Fibroblast of lung (primary cell): ENCODE measurements around the gene ZNF575. TPM values are rescaled to one million over a fixed set of nuclear protein-coding genes. Genes with fewer than 3 reads are reported as not detected.

Experiments used
- DNase-seq, 2 donors: peaks; one replicate each; pipeline versions ENCODE4 v3.0.0 to v3.0.0-alpha.2; 2010; ENCODE audit warnings: low read depth in 2 of 2
- H2AFZ ChIP-seq: 2 replicates; pipeline ENCODE4 v1.5.1; 2012; ENCODE audit warnings: low read length, control low read depth, inconsistent platforms
- H3K27ac ChIP-seq: 2 replicates; pipeline ENCODE4 v1.5.1; 2011; ENCODE audit warnings: low read length, control low read depth; ENCODE audit not compliant: insufficient read depth
- H3K27me3 ChIP-seq: 2 replicates; pipeline ENCODE4 v1.5.1; 2011; ENCODE audit warnings: mild to moderate bottlenecking, low read length; ENCODE audit not compliant: control insufficient read depth, insufficient read depth
- H3K36me3 ChIP-seq: 2 replicates; pipeline ENCODE4 v1.5.1; 2011; ENCODE audit warnings: low read length; ENCODE audit not compliant: control insufficient read depth, insufficient read depth
- H3K4me1 ChIP-seq: 2 replicates; pipeline ENCODE4 v1.5.1; 2011; ENCODE audit warnings: low read length; ENCODE audit not compliant: control insufficient read depth, insufficient read depth; ENCODE audit errors: extremely low read depth
- H3K4me2 ChIP-seq: 2 replicates; pipeline ENCODE4 v1.5.1; 2011; ENCODE audit warnings: low read length, control low read depth; ENCODE audit not compliant: insufficient read depth; ENCODE audit errors: extremely low read depth
- H3K4me3 ChIP-seq, 4 experiments: fragments of 200-600 bp in 1 of 4; sonication (generic) in 1 of 4; replicated peaks in 1 of 4; 2 replicates each; pipeline ENCODE4 v1.5.1; 2011 to 2016; ENCODE audit warnings: low read length in 4 of 4, low read depth in 3 of 4, mild to moderate bottlenecking in 3 of 4, control low read depth in 2 of 4, inconsistent platforms in 1 of 4, mixed read lengths in 1 of 4; ENCODE audit not compliant: insufficient read depth in 1 of 4; ENCODE audit errors: control extremely low read depth in 1 of 4
- H3K79me2 ChIP-seq: 2 replicates; pipeline ENCODE4 v1.5.1; 2012; ENCODE audit warnings: mild to moderate bottlenecking, low read length, inconsistent platforms; ENCODE audit not compliant: control insufficient read depth, insufficient read depth
- H3K9ac ChIP-seq: 2 replicates; pipeline ENCODE4 v1.5.1; 2011; ENCODE audit warnings: mild to moderate bottlenecking, low read length, control low read depth; ENCODE audit not compliant: insufficient read depth
- H3K9me3 ChIP-seq: 2 replicates; pipeline ENCODE4 v1.5.1; 2012; ENCODE audit warnings: low read depth, low read length; ENCODE audit not compliant: control insufficient read depth, insufficient read depth
- H4K20me1 ChIP-seq: 2 replicates; pipeline ENCODE4 v1.5.1; 2011; ENCODE audit warnings: low read length; ENCODE audit not compliant: control insufficient read depth, insufficient read depth; ENCODE audit errors: extremely low read depth
- CTCF ChIP-seq, 2 donors: IDR thresholded peaks in 1 of 2; conservative IDR thresholded peaks in 1 of 2; 1 replicate in 1 of 2; 2 replicates in 1 of 2; pipeline ENCODE4 v1.5.1; 2011 to 2012; ENCODE audit warnings: low read length in 2 of 2, control low read depth in 1 of 2, inconsistent platforms in 1 of 2, low read depth in 1 of 2, mild to moderate bottlenecking in 1 of 2
- EZH2 ChIP-seq: IDR thresholded peaks from 2 replicates; pipeline ENCODE4 v1.5.1; 2012; ENCODE audit warnings: low read length, control low read depth, mild to moderate bottlenecking; ENCODE audit errors: missing control alignments
- polyA plus RNA-seq, 2 donors: library from polyadenylated mRNA; depleted of rRNA in 1 of 2; stranded (reverse) in 1 of 2; unstranded in 1 of 2; fragments of >200 nt; gene quantifications; 2 replicates each; pipeline ENCODE4 v1.2.1, GENCODE V29; 2011 to 2012; ENCODE audit warnings: missing spikeins in 1 of 2
- total RNA-seq: library from RNA; depleted of rRNA; stranded (reverse); fragments of >200 nt; gene quantifications from 2 replicates; pipeline ENCODE4 v1.2.1, GENCODE V29; 2014

The ZNF575 gene
- total and polyA plus RNA-seq, 2 donors (not counting 1 experiment from before 2014, with no cell fraction given), result 0.27 to 0.33 TPM

DNA sequence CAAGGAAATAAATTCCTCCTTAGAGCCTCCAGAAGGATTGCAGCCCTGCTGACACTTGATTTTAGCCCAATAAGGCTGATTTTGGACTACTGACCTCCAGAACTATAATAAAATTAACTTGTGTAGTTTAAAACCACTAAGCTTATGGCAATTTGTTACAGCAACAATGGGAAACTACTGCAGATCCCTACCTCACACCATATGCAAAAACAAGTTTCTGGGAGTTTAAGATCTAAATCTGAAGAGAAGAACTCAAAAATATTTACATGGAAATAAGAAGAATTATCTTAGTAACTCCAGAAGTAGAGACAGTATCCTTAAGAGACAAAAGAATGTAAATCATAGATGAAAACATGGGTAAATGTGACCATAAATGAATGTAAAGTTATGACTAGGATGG is 5.9 kb downstream of the ZNF575 start:
- H2AFZ ChIP-seq, result no peak overlapping the region
- DNase-seq, result no peak
- no peak overlapping the region for H3K9ac ChIP-seq
- no peak overlapping the region for H3K4me3 ChIP-seq
- no peaks in the 10 kb centered on the region for H3K79me2 ChIP-seq
- H3K4me2 ChIP-seq, result no peak overlapping the region
- H3K36me3 ChIP-seq, result peaks cover 5% of the 10 kb centered on the region
- H3K4me1 ChIP-seq, result peaks cover 3% of the 10 kb centered on the region
- no peaks in the 10 kb centered on the region for H3K9me3 ChIP-seq
- H3K27me3 ChIP-seq, result no peaks in the 10 kb centered on the region
- no peaks in the 10 kb centered on the region for H4K20me1 ChIP-seq
- H3K27ac ChIP-seq, result no peak overlapping the region
- no peak for TF ChIP-seq CTCF (conservative IDR thresholded peaks at IDR 0.05 in 1 of 2, IDR thresholded peaks at IDR 0.05 in 1 of 2; ENCODE audit: low read depth in 1 of 2, low read length in 2 of 2)
- TF ChIP-seq EZH2, result no peak

DNA sequence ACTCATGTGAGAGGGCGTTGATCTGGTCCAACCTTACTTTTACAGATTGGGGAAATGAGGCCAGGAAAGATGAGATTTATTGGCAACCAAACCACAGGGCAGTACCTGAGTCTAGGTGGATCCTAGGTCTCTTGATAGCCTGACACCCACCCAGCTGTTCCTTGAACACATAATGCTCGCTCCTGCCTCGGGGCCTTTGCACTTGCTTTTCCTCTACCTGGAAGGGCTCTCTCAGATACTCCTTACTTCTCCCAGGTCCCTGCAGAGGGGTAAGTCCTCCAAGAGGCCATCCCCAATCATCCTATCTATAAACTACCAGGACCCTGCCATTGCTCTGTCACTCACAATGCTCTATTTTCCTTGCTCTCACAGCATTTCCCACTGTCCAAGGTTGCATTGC is 7.4 kb downstream of the ZNF575 start:
- Histone ChIP-seq H2AFZ (no peak overlapping the region), H3K9ac (no peak overlapping the region), H3K27ac (no peak overlapping the region), H3K4me1 (no peaks in the 10 kb centered on the region), H3K27me3 (no peaks in the 10 kb centered on the region), H3K4me2 (no peak overlapping the region), H3K9me3 (no peaks in the 10 kb centered on the region), H3K36me3 (peaks cover 7% of the 10 kb centered on the region), H3K79me2 (no peaks in the 10 kb centered on the region), H3K4me3 (no peak overlapping the region), H4K20me1 (no peaks in the 10 kb centered on the region)
- TF ChIP-seq EZH2 (no peak), CTCF (conservative IDR thresholded peaks at IDR 0.05 in 1 of 2, IDR thresholded peaks at IDR 0.05 in 1 of 2; ENCODE audit: low read depth in 1 of 2, low read length in 2 of 2) (no peak)
- DNase-seq, result no peak

- no peak for TF ChIP-seq EZH2
- TF ChIP-seq CTCF (conservative IDR thresholded peaks at IDR 0.05 in 1 of 2, IDR thresholded peaks at IDR 0.05 in 1 of 2; ENCODE audit: low read depth in 1 of 2, low read length in 2 of 2), result no peak
- no peak for DNase-seq
Observed at GRCh38 chr19:43541920-43542650, 9.1 kb downstream of the ZNF575 start.

More at GRCh38 chr19:43541920-43542650, 9.1 kb downstream of the ZNF575 start:
- Histone ChIP-seq H4K20me1 (no peaks in the 10 kb centered on the region), H3K9me3 (no peaks in the 10 kb centered on the region), H3K36me3 (peaks cover 9% of the 10 kb centered on the region), H3K27me3 (no peaks in the 10 kb centered on the region), H3K4me2 (no peak overlapping the region), H3K4me3 (no peak overlapping the region), H3K4me1 (no peaks in the 10 kb centered on the region), H3K79me2 (no peaks in the 10 kb centered on the region), H2AFZ (no peak overlapping the region), H3K9ac (no peak overlapping the region), H3K27ac (no peak overlapping the region)
